GM12874 (cell line): Measurements from ENCODE around the gene NGFR.

Source experiments
- TF ChIP-seq, protein P1 (sequence below): IDR thresholded peaks from 2 replicates; pipeline ENCODE4 v1.5.1; 2011; ENCODE audit warnings: low read depth, mild to moderate bottlenecking, control low read depth, low read length, moderate library complexity; ENCODE audit not compliant: insufficient read depth

NGFR gene

DNA sequence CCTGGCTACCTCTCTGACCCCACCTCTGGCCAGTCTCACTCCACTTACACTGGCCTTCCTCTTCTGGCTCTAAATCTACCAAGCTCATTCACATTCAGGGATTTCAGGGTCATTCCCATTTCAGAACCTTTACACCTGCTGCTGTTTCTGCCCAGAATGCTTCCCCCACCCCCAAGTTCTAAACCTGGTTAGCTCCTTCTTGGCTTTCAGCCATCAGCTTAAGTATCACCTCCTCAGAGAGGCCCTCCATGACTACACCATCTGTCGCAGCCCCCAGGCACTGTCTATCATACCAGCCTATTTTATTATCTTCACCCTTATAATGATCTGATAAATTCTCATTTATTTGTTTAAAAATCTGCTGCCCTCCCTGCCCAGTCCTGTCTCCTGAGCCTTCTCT, 23.3 kb upstream of the NGFR start:
- TF ChIP-seq, protein P1, sequence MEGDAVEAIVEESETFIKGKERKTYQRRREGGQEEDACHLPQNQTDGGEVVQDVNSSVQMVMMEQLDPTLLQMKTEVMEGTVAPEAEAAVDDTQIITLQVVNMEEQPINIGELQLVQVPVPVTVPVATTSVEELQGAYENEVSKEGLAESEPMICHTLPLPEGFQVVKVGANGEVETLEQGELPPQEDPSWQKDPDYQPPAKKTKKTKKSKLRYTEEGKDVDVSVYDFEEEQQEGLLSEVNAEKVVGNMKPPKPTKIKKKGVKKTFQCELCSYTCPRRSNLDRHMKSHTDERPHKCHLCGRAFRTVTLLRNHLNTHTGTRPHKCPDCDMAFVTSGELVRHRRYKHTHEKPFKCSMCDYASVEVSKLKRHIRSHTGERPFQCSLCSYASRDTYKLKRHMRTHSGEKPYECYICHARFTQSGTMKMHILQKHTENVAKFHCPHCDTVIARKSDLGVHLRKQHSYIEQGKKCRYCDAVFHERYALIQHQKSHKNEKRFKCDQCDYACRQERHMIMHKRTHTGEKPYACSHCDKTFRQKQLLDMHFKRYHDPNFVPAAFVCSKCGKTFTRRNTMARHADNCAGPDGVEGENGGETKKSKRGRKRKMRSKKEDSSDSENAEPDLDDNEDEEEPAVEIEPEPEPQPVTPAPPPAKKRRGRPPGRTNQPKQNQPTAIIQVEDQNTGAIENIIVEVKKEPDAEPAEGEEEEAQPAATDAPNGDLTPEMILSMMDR: no peak

DNA sequence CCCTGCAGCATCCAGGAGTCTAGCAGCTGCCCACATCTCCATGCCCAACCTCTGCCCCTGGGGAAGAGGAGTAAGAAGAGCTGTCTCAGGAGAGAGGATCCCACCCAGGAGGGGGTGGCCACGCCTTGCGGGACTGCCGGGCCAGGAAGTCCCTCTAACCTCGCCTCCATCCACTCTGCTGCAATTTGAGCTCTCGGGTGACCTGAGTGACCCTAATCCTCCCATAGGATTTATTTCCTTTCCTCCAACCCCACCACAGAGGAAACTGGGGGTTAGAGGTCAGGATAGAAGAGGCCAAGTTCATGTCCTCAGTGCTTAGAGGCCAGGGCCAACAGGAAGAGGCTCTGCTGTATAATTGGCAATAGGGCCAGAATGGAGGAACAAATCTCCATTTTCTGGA, 22.6 kb upstream of the NGFR start:
- TF ChIP-seq, protein P1: no peak

DNA sequence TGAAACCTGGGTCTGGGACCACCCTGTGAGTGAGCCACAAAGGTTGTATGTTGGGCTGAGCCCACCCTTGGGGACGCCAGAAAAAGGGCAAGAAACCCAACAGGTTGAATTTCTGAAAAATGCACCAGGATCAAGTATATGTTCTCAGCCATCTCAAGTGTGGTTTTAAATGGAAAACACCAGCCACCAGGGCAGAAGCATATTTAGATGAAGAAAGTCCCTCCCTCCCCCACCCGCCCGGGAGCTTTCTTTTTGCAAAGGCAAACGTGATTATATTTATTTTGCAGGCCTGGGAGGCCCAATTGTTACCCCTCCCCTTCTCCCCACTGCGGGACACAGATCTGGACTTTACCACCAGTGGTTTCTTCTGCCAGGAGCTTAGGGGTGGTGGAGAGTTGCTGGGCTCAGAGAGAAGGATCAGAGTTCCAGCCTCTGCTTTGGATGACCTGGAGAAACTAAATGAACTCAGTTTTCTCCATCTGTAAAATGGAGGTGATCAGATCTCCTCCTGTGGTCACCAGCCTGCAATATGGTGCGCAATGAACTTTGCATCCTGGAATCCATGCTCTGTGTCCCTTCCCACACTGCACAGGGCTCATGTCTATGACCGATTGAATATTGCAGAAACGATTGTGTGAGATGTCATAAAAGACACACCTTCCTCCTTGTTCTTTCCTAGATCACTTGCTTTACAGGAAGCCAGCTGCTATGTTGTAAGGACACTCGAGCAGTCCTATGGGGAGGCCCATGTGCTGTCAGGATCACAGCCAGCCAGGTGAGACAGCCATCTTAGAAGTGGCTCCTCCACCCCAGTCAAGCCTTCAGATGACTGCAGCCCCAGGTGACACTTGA, 21.0 kb upstream of the NGFR start:
- TF ChIP-seq, protein P1: no peak

DNA sequence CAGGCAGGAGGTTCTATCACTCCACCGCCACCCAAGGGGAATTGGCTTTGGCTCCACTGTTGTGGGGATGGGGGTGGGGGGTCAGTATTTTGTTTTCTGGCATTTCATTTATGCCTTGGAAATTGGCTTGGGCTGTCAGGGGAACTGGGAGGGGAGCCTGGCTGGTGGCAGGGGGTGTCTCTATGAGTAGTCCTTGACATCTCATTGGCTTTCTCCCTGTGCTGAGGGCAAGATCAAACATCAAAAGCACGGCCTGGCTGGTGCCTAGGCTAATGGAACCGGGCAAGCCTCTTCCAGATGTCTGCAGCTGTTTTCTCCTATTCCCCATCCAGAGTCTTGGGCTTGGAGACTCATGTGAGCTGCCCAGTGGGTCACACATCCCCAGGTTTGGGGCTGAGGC, 17.4 kb upstream of the NGFR start:
- TF ChIP-seq, protein P1: no peak

DNA sequence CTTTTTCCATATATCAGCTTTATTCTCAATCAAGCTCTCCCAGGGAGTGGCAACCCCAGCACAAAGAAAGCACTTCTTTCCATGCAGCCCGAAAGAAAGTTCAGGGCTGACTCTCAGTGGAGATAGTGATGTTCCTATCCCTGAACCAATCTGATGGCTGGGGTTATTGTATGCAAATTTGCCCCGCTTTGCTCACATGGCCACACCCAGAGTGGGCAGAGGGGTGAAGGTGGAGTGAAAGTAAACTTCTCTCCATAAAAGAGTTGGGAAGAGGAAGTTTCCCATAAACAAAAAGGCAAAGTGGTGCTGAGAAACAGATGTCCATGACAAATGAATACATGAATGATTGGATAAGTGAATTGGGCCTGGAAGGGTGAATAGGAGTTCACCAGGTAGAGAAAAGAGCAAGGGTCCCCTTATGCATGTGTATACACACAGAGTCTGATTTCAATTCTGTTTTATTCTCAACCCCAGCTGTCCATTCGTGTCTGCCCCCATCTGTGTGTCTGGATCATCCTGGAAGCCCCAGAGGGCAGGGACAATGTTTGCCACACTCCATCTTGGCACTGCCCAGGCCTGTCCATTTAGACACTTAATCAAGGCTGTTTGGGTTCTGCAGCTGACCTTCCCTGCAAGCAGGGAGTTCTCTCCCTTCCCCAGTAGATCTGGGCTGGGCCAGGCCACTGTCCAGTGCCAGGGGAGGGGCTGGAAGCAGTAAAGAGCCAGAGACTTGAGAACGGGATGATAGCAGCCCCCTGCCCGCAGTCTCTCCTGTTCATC, 14.1 kb upstream of the NGFR start:
- TF ChIP-seq, protein P1: no peak

DNA sequence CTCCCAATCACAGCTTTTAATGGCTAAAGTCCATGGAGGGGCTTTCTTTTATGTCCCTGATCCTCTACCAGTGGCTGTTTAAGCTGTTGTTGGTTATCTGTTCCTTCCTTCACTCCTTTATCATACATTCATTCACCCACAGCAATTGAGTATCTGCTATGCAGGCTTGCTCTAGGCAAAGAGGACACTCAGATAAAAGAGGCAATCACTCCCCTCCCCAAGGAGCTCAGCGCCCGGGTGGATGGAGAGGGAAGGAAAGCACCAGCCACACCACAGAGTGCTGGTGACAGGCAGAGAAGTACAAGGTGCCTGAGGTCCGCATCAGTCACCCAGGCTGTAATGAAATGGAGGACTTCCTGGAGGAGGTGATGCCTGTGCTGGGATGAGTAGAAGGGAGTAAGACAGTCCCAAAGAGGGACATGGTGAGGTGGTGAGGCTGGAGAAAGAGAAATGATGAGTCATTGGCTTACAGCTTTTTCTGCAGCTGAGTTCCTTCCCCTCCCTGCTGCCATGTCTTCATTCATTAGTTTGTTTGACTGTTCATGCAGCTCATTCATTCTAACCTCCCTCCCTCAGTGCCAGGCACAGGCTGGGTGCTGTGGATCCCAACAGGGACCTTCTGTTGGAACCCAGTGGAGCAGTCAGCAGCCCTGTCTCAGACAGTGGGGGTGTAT, 12.8 kb upstream of the NGFR start:
- TF ChIP-seq, protein P1: no peak

DNA sequence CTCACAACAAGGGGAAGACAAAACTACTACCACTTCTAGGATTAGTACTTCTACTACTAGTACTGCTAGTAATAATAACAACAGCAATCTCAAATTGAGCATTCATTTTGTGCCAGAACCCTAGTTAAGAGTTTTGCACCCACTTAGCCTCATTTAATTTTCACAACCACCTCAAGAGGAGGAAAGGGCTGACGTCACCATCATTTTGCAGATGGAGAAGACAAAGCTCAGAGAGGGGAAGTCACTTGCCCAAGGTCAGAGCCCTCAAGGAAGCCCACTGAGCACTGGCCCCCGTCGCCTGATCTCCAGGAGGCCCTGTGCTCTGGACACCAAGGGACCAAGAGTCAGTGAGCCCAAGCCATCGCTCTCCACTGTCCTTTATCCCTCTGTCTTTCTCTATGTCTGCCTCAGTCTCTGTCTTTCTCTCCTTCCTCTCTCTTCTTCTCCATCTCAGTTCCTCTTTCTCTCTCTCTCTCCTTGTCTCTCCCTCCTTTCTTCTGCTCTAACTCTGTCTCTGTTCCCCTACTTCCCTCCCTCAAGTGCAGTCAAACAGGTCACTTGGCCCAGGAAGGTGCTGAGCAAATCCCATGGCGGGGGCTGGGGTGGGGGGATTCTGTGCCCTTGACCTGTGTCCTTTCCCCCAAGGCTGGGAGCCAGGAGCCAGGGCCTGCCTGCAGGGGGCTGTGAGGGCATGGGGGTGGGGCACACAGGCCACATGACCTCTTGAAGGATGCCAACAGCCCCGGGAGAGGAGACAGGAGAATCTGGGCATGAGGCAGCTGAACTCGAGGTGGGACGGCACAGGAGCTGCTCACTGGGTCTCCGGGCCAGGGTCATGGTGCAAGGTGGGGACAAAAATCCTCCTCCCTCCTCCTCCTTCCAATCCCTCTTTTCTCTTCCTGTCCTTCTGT, 11.2 kb upstream of the NGFR start:
- TF ChIP-seq, protein P1: no peak
